Upper lobe of left lung (tissue), 4 donors: Measurements from ENCODE around the gene CDCP2.

Experiments used
- EP300 ChIP-seq, 4 donors: sonication (generic); formaldehyde crosslinking; IDR thresholded peaks; one replicate each; pipeline ENCODE4 v1.5.1; 2017; ENCODE audit warnings: antibody characterized with exemption in 4 of 4, control low read depth in 2 of 4
- POLR2A ChIP-seq, 4 donors: fragments of 450-650 bp; IDR thresholded peaks; one replicate each; pipeline ENCODE4 v1.5.1; 2016 to 2017; ENCODE audit warnings: antibody characterized with exemption in 4 of 4, mild to moderate bottlenecking in 2 of 4
- POLR2AphosphoS5 ChIP-seq, 2 donors: sonication (generic); formaldehyde crosslinking; IDR thresholded peaks; one replicate each; pipeline ENCODE4 v1.5.1; 2017; ENCODE audit warnings: antibody characterized with exemption in 2 of 2
- TF ChIP-seq, protein P1 (sequence below), 6 experiments: fragments of 450-650 bp in 4 of 6; fragments of 200-600 bp in 2 of 6; sonication (generic) in 2 of 6; IDR thresholded peaks; one replicate each; pipeline ENCODE4 v1.5.1; 2016 to 2019; ENCODE audit warnings: antibody characterized with exemption in 6 of 6

GRCh38 chr1:54105736-54106269 is 47.0 kb downstream of the CDCP2 start:
- TF ChIP-seq, protein P1, sequence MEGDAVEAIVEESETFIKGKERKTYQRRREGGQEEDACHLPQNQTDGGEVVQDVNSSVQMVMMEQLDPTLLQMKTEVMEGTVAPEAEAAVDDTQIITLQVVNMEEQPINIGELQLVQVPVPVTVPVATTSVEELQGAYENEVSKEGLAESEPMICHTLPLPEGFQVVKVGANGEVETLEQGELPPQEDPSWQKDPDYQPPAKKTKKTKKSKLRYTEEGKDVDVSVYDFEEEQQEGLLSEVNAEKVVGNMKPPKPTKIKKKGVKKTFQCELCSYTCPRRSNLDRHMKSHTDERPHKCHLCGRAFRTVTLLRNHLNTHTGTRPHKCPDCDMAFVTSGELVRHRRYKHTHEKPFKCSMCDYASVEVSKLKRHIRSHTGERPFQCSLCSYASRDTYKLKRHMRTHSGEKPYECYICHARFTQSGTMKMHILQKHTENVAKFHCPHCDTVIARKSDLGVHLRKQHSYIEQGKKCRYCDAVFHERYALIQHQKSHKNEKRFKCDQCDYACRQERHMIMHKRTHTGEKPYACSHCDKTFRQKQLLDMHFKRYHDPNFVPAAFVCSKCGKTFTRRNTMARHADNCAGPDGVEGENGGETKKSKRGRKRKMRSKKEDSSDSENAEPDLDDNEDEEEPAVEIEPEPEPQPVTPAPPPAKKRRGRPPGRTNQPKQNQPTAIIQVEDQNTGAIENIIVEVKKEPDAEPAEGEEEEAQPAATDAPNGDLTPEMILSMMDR (IDR thresholded peaks at IDR 0.05) = no peak
- TF ChIP-seq POLR2A (IDR thresholded peaks at IDR 0.05) = no peak
- TF ChIP-seq POLR2AphosphoS5 (IDR thresholded peaks at IDR 0.05) = no peak
- TF ChIP-seq EP300 (IDR thresholded peaks at IDR 0.05) = no peak
